H1 (cell line): ENCODE measurements around the gene GPR143. TPM values are rescaled to one million over a fixed set of nuclear protein-coding genes. Genes with fewer than 3 reads are reported as not detected.

ENCODE experiments used
- CTCF ChIP-seq, 3 experiments: IDR thresholded peaks; 1 replicate in 2 of 3; 2 replicates in 1 of 3; pipeline versions ENCODE4 v1.5.1 to v1.6.1; 2011; ENCODE audit warnings: low read length in 3 of 3, mild to moderate bottlenecking in 3 of 3, inconsistent platforms in 2 of 3, low read depth in 1 of 3, moderate library complexity in 1 of 3; ENCODE audit not compliant: insufficient read depth in 1 of 3; ENCODE audit errors: control extremely low read depth in 1 of 3
- HDAC6 ChIP-seq: IDR thresholded peaks from one replicate; pipeline ENCODE4 v1.7.1; 2012; ENCODE audit warnings: low read depth, mild to moderate bottlenecking, inconsistent platforms, low read length, moderate library complexity
- SIX5 ChIP-seq: IDR thresholded peaks from 2 replicates; pipeline ENCODE4 v1.6.1; 2011; ENCODE audit warnings: mild to moderate bottlenecking, low read depth, low read length
- SRF ChIP-seq: IDR thresholded peaks from 2 replicates; pipeline ENCODE4 v1.6.1; 2011; ENCODE audit warnings: mild to moderate bottlenecking, low read depth, low read length, moderate library complexity
- polyA plus RNA-seq, 7 experiments: library from polyadenylated mRNA; depleted of rRNA in 3 of 7; stranded (reverse) in 5 of 7; unstranded in 2 of 7; fragments of >200 nt in 5 of 7; fragments of 200-250 nt in 2 of 7; gene quantifications; 1 replicate in 5 of 7; 2 replicates in 1 of 7; 4 replicates in 1 of 7; pipeline versions ENCODE4 v1.2.1 to v1.2.3, GENCODE V29; 2011 to 2013; ENCODE audit warnings: missing spikeins in 2 of 7, mixed read lengths in 2 of 7
- total RNA-seq: library from RNA; stranded (reverse); fragmentation: NEBNext Ultra II Directional; extraction: Animal tissue kit (Norgen Biotek cat#: 25700); gene quantifications from 2 replicates; pipeline ENCODE4 v1.2.1, GENCODE V29; 2021

The GPR143 gene
- total and polyA plus RNA-seq, 2 of the 8 experiments (the other 6 are each of a cell fraction or from before 2014, with no cell fraction given), result 18.5 to 30.7 TPM

GRCh38 chrX:9682456-9682855 is 83.2 kb downstream of the GPR143 start (continued):
- TF ChIP-seq SIX5 (no peak), CTCF (IDR thresholded peaks at IDR 0.05; ENCODE audit: control extremely low read depth in 1 of 3, insufficient read depth in 1 of 3, low read depth in 1 of 3, low read length in 3 of 3) (peak in 2 of 3 experiments; percentile 24 to 30; a peak in 2 of 4 replicates), HDAC6 (no peak), SRF (no peak)
- TF ChIP-seq, all 59 proteins: peak for 2
